ENCODE results near the gene PRKCH. TPM values are rescaled to one million over a fixed set of nuclear protein-coding genes. Genes with fewer than 3 reads are reported as not detected.

The PRKCH gene
- total and polyA plus RNA-seq, 2 of the 13 experiments (the other 11 are each of a cell fraction or from before 2014, with no cell fraction given) = 0.48 to 1.3 TPM

- TF ChIP-seq RBFOX2 (IDR thresholded peaks at IDR 0.05; ENCODE audit: low read depth, low read length) = peak; percentile 50; the same call in 1 of the 2 replicates
- TF ChIP-seq MTERF4 (CRISPR knock-in tag; IDR thresholded peaks at IDR 0.05) = no peak
- TF ChIP-seq TOPORS (CRISPR knock-in tag; IDR thresholded peaks at IDR 0.05) = no peak
- TF ChIP-seq PLSCR1 (CRISPR knock-in tag; IDR thresholded peaks at IDR 0.05; ENCODE audit: borderline replicate concordance) = no peak
- TF ChIP-seq ZNF879 (CRISPR knock-in tag; IDR thresholded peaks at IDR 0.05) = no peak
- TF ChIP-seq HMG20A (CRISPR knock-in tag; IDR thresholded peaks at IDR 0.05; ENCODE audit: borderline replicate concordance) = peak; percentile 62; the same call in 1 of the 2 replicates
- peak; percentile 64 for TF ChIP-seq NR2F6 (IDR thresholded peaks at IDR 0.05)
- TF ChIP-seq NR2F6 (CRISPR knock-in tag; IDR thresholded peaks at IDR 0.05) = peak; percentile 39
- no peak for TF ChIP-seq ZNF549 (CRISPR knock-in tag; IDR thresholded peaks at IDR 0.05)
- TF ChIP-seq GATAD2A (CRISPR knock-in tag; IDR thresholded peaks at IDR 0.05) = peak; percentile 90
- no peak for TF ChIP-seq ZNF562 (CRISPR knock-in tag; IDR thresholded peaks at IDR 0.05; ENCODE audit: borderline replicate concordance)
- TF ChIP-seq, protein P1, sequence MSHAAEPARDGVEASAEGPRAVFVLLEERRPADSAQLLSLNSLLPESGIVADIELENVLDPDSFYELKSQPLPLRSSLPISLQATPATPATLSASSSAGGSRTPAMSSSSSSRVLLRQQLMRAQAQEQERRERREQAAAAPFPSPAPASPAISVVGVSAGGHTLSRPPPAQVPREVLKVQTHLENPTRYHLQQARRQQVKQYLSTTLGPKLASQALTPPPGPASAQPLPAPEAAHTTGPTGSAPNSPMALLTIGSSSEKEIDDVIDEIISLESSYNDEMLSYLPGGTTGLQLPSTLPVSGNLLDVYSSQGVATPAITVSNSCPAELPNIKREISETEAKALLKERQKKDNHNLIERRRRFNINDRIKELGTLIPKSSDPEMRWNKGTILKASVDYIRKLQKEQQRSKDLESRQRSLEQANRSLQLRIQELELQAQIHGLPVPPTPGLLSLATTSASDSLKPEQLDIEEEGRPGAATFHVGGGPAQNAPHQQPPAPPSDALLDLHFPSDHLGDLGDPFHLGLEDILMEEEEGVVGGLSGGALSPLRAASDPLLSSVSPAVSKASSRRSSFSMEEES (CRISPR knock-in tag; IDR thresholded peaks at IDR 0.05) = no peak
- TF ChIP-seq ZNF552 (CRISPR knock-in tag; IDR thresholded peaks at IDR 0.05; ENCODE audit: borderline replicate concordance) = no peak
- TF ChIP-seq GLMP (CRISPR knock-in tag; IDR thresholded peaks at IDR 0.05; ENCODE audit: borderline replicate concordance) = no peak
- TF ChIP-seq SNAI1 (CRISPR knock-in tag; IDR thresholded peaks at IDR 0.05; ENCODE audit: borderline replicate concordance) = 0 out of 2 replicates have a peak, but pooled peaks have one; percentile 60
- TF ChIP-seq ZFY (CRISPR knock-in tag; IDR thresholded peaks at IDR 0.05) = peak; percentile 44
- TF ChIP-seq ZNF333 (CRISPR knock-in tag; IDR thresholded peaks at IDR 0.05; ENCODE audit: borderline replicate concordance) = no peak
- TF ChIP-seq ZNF574 (CRISPR knock-in tag; IDR thresholded peaks at IDR 0.05) = peak; percentile 45; the same call in 1 of the 2 replicates
- peak; percentile 36; the same call in 1 of the 2 replicates for TF ChIP-seq RARA (CRISPR knock-in tag; IDR thresholded peaks at IDR 0.05)
- no peak for TF ChIP-seq THAP11 (CRISPR knock-in tag; IDR thresholded peaks at IDR 0.05)
- TF ChIP-seq BCL6 (CRISPR knock-in tag; IDR thresholded peaks at IDR 0.05) = peak; percentile 49; the same call in 1 of the 2 replicates
These were observed 215.5 kb downstream of the PRKCH start (continued) for GRCh38 chr14:61536661-61537562.
